Activated CD4-positive, alpha-beta T cell treated with anti-CD3 and anti-CD28 coated beads, Interleukin-2, amount 50 U/mL, for 24 hours (primary cell): ENCODE results near the gene MTR.

ENCODE experiments used
- DNase-seq, 2 donors: peaks; one replicate each; pipeline ENCODE4 v3.0.0-alpha.2; 2020; ENCODE audit warnings: low read depth in 1 of 2, low spot score in 1 of 2

Gene MTR

GRCh38 chr1:236948996-236949395, 153.9 kb downstream of the MTR start:
- no peak for DNase-seq

DNA sequence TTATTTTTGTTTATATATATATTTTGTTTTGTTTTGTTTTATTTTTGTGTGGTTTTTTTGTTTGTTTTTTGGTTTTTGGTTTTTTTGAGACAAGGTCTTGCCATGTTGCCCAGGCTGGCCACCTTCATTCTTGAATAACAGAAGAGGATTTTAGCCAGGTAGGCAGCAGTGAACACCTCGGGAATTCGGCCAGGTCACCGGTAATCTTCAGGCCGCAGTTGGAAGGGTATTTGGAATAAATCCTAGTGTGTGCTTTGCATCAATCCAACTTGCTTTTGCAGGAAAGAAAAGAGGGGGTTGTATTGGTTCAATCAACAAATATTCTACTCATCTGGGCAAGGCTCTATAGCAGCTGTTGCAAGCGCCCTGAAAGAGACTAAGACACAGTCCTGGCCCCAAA, 155.3 kb downstream of the MTR start:
- DNase-seq: no peak

DNA sequence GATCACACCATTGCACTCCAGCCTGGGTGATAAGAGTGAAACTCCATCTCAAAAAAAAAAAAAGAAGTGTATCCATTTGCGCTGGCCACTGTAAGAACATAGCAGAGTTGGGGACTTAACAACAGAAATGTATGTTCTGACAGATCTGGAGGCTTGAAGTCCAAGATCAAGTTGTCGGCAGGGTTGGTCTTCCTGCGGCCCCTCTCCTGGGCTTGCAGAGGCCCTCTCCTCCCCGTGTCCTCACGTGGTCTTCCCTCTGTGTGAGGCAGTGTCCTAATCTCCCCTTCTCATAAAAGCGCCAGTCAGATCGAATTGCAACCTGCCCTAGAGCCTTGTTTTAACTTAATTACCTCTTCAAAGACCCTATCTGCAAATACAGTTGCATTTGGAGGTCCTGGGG, 156.6 kb downstream of the MTR start:
- DNase-seq: no peak

- DNase-seq: no peak
These were observed 157.3 kb downstream of the MTR start for GRCh38 chr1:236952246-236953003.

DNA sequence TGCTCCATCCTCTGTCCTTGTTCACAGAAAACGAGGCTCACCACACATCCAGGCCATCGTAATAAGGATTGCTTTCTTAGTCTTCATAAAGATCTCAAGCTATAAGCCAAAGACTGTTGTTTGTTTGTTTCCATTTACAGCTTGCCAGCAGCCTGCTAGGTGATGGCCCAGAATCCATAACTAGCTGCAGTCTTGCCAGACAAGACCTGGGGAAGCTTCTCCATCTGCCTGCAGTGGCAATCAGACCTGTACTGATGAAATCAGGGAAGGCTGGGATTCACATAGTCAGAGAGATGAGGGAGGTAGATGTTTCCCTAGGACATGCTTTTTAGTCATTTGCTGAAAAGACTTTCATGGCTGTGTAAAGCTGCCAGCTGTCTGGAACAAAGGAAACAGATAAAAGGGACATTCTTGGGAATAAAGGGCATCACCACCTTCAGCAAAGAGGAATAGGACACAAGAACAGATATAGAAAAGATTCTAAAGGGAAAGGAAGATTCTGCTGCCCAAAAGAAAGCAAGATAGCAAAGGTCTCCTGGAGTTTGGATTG, 158.1 kb downstream of the MTR start:
- DNase-seq: no peak
